GM19043 (cell line): ENCODE data around the gene LINS1.

ENCODE experiments used
- ATAC-seq: cut with Tn5 transposase; IDR thresholded peaks from one replicate; pipeline ENCODE4 v1.9.1; 2021; ENCODE audit warnings: low read depth; ENCODE audit not compliant: unreplicated experiment

Gene LINS1

DNA sequence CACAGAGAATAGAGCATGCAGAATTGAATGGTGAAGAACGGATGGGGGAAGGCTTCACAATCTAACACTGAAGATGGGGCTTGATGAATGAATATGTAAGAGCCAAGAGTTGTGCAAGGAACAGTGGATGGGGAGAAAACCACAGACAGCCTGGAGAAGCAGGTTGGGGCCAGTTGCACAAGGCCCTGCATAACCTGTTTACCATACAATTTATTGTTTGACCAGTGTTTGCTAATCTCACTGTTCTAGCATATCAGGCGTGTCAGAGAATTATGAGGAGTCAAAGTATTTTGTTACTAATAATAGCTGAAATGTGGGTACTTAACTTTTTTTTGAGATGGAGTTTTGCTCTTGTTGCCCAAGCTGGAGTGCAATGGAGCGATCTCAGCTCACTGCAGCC lies 36.4 kb downstream of the LINS1 start:
- ATAC-seq = no peak

DNA sequence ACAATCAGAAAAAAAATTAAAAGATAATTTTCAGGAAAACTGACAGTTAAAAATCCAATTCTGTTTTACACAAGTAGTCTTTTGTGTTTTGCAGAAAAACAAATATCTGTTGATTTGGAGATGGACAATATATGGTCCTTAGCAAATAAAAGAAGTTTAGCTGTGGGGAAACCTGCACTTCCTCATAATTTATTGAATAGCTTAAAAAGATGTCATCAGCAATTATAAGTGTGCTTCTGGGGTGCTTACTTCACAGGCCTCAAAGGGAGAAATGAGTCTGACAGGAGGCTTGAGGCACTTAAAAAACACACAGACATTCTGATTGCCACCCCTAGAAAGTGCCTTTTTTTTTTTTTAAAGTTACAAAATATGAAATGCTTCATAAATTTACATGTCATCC lies 41.7 kb downstream of the LINS1 start:
- no peak for ATAC-seq

DNA sequence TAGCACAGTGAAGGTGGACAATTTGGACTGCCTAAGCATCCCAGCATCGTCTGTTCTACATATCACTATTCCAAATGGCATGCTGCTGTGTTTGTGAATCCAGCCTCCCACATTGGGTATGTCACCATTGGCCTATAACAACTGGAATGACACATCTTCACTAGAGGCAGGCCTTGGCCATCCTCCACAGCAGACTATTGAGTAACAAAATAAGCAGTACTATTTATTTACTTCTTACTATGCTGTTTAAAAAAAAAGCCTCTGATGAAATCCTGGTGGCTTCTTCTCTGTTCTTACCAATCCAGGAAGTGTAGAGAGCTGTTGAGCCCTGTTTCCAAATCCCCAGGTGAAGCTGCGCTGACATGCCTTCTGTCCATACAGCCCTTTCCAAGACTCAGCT lies 42.7 kb downstream of the LINS1 start:
- ATAC-seq = no peak

DNA sequence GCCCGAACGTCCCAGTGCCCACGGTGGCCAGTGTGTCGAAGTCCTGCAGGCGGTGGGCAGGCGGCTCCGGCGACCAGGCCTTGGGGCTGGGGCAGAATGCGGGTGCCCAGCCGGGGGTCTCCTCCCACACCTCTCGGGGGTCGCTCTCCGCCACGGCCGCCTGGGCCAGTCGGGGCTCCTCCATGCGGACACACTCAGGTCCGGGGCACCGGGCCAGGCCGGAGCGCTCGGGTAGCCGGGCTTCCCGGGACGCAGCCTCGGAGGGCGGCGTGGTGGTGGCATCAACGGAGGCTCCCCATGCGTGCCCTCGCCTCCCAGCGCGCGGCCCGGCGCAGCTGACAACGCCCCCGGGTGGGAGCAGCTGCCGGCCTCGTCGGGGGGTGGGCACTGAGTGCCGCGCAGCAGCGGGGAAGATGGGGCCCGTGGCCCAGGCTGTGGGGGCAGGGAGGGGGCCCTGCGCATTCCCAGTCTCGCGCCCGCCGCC lies 43.2 kb downstream of the LINS1 start:
- no peak for ATAC-seq

DNA sequence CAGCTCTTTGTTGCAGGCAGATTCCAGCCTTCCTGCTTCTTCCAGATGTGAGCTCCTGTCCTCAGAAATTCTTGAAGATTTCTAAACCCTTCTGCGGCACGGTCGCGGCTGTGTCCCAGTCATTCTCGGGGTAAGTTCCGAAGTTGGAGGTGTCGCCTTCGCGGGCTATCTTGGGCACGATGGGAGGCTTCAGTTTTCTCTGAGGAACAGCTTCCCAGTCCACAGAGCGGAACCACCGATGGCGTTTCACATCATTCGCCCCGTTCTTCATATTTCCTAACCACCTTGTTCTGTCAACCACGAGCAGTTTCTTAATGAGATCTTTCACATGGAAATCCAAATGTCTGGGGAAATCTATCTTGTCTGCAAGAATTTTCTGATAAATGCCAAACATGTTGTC lies 48.5 kb downstream of the LINS1 start:
- no peak for ATAC-seq

DNA sequence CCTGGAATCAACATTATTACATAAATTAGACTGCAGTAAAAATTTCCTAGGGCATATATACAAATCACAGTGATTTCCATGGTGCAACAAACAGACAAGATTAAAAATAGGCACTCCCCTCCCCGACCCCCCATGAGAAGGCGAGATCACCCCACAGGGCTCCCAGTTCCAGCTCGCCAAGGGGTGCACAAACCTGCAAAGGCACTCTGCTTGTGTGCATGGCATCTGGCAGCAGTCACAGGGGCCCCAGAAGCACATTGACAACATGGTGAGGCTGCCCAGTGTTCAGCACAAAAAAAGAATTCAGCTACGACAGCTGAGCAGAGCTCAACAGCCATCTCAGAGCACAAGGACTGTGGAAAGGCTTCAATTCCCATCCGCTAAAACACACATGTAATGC lies 54.0 kb downstream of the LINS1 start:
- no peak for ATAC-seq

DNA sequence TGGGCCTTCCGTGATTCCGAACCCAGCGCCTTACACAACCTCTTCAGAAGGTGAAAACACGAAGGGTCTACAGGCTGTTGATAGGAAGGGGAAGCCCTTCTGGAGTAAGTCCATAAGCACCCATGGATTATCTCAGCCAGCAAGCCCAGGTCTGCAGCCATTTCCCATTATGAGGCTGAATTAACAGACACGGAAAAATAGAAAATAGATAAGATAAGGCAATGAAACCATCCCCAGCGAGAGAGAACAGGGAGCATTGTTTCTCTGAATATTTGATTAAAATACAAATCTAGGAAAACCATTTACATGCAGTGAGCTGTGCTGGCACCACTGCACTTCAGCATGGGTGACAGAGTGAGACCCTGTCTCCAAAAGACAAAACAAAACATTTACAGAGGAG lies 57.0 kb downstream of the LINS1 start:
- no peak for ATAC-seq

DNA sequence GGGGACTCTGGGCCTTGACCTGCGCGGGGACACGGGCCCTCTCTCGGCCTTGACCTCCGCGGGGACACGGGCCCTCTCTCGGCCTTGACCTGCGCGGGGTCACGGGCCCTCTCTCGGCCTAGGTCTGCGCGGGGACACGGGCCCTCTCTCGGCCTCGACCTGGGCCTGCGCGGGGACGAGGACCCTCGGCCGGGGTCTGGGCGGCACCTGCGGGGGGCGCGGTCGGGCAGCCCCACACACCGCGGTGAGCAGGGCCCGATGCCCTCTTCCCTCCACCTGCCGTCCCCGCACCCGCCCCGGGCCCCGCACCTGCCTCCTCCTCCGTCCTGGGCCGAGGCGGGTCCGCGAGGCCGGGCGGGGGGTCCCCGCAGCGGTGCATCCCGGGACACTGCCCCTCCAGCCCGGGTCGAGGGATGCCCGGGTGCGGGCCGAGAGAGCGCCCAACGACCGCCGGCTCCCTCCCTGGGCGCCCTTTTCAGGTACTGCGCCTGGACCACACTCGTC lies 57.6 kb downstream of the LINS1 start:
- no peak for ATAC-seq

DNA sequence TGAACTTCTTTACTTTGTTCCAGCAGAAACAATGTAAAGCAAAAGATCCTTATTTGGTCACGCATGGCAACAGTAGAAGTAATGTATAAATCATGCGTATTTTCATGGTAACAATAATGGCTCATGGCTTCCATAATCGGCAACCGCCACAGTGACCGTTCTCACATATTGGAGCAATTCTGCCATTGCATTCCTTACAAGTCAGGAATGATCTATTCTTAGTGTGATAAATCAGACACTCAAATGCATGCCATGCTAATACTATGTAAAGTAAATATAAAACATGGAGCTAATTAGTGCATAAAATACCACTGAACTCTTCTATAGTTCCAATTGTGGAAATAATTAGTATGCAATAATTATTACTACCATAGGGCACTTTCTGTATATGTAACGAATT lies 59.7 kb downstream of the LINS1 start:
- no peak for ATAC-seq

DNA sequence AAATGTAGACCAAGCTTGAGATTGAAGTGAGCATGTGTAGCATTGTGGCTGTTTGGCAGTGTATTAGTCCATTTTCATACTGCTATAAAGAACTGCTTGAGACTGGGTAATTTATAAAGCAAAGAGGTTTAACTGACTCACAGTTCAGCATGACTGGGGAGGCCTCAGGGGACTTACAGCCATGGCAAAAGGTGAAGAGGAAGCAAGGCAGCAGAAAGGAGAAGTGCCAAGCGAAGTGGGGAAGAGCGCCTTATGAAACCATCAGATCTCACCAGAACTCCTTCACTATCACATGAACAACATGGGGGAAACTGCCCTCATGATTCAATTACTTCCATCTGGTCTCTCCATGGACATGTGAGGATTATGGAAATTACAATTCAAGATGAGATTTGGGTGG lies 64.7 kb downstream of the LINS1 start:
- ATAC-seq = peak; percentile 59

DNA sequence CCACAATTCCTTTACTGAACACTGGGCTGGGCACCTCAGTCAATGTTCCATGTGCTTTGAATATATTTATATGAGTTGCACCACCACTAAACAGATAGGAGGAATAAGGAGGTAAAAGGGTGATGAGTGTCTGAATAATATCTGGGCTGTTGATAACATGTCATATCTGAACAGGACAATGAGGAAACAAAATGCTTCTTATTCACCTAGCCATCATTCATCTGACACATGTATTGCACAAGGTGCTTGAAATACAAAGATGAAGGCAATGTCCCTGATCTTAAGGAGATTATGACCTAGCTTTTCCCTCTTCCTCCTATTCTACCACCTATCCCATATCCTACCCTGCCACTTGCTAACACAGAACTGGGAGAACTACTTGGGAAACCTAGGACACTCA lies 65.3 kb downstream of the LINS1 start:
- ATAC-seq = no peak

DNA sequence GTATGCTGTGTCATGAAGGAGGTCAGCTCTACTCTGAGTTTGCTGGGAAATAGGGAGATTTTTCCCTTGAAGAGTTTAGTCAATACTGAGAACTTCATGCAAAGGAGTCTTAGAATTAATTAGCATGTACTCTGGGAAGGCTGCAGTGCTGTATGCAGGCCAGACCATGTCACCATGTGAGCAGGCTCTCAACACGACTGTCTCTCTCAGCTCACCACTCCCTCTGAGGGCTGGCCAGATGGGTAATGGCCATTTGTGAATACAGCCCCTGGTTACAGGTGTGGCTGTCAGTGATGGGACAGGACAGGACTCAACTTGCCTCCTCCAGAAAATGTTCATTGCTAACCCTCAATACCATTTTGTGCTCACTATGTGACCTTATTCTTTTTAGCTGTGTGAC lies 68.1 kb downstream of the LINS1 start:
- no peak for ATAC-seq

DNA sequence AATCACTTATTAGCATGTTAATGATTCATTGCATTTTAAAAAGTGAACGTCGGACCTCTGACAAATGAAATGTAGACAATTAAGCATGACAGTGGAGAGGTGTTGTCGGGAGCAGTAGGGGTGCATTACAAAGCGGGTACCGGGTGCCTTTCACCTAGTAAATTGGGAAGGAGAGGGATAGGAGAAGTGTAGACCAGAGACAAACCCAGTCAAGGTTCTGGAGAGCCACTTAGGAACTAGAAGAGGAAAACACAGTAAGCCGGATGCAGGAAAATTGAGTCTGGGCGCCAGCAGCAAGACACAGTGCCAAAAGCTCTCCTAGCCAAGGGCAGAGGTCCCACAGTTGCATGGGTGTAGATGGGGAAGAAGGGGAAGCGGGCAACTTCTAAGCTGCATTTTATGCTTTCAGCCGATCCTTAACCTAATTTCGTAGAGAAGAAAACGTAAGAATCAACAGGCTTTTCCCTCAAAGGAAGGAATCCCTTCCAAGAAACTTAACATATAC lies 70.1 kb downstream of the LINS1 start:
- ATAC-seq = no peak

DNA sequence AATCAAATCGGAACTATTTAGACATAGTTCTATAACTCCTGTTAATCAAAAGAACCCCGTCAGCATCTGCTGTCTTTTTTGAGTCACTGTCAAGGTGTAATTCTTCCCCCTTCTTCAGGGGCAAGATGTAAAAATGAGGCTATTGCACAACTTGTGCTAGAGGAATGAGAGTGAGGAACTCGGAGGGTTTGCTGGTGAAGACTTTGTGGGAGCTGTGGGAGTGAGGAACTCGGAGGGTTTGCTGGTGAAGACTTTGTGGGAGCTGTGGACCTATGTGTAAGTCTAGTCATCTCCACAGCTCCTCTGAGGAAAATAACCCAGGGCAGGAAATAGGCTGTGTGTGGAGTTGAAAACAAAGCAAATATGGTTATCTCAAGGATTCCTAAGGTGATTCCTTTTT lies 70.8 kb downstream of the LINS1 start:
- no peak for ATAC-seq

DNA sequence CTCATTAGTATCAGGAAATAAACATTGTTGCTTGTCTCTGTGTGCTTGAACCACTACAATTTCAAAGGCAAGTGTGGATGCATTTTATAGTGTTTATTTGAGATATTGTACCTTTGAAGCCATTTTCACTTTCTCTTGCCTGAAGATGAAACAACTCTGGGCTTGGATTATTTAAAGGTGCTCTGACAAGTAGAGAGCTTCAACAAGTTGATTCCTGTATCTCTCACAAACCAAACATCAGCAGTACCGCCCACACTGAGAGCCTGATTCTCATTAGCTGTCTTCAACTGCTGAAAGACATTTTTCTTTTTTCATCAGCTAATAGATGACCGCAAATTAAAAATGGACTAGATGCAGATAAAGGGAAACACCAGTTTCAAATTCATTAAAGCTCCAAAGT lies 72.4 kb downstream of the LINS1 start:
- ATAC-seq = no peak

DNA sequence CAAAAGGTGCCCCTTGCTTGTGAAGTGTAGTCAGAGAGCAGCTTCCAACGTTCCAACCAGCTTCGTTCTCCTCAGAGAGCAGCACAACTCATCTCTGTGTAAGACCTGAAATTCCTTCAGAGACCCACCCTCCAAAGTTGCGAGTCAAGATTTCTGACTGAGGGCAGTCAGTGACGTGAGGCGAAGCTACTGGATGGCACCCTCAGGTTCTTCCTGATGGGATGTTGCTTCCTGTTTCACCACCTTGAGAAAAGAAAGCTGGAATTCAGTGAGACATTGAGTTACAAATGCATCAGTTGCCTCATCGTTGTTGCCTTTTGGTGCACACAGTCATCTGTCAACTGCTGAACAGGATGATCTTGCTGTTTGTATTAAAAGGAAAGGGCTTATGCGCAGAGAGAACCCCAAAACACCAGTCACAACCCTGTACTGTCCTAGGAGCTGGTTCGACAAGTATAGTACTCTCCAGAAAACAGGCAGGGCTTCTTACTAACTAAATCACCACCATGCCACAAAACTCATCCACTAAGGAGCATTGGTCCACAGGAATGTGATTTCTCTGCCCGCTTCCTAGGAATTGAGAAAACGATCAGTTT lies 73.1 kb downstream of the LINS1 start, which contains the start of gene CERS3:
Gene CERS3 (minus strand): TSS at position 118 of the 596 bp plus-strand sequence. CDS start 27,101 bp downstream, outside the sequence.
- ATAC-seq = no peak

DNA sequence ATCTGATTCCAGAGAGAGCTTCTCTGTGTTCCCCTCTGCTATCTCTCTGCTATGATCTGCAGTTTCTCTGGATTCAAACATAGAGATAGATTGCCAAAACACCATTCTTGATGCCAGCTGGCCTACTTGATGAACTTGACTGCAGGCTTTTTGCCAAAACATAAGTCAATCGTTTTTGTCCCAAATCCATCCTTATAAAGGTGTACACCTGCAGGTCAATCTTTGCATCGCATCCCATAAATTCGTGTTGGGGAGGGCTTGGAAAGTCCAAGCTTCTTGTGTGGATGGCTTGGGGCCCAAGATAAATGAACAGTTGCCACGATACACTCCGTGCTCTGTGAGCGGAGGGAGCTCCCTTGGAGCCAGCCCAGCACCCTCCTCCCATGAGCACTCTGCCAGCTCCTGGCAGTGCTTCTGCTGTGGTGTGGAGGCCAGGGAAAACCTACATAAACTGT lies 75.9 kb downstream of the LINS1 start:
- ATAC-seq = no peak

DNA sequence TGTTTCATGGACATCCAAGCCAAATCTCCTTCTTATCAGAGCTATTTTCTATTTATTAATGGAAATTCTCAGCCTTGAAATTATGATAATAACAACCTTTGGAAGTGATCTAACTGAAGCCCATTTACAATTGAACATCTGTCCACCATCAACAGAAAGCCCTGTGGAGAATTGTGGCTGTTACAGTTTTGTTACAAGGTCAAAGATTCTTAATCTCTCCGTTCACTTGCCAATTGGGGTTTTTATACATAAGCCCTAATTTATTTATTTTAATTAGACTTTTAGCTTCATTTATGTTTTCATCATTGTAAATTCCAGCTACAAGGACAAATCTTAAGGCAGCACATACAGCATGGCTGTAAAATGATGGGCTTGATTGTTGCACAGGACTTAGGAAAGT lies 76.5 kb downstream of the LINS1 start:
- ATAC-seq = no peak

DNA sequence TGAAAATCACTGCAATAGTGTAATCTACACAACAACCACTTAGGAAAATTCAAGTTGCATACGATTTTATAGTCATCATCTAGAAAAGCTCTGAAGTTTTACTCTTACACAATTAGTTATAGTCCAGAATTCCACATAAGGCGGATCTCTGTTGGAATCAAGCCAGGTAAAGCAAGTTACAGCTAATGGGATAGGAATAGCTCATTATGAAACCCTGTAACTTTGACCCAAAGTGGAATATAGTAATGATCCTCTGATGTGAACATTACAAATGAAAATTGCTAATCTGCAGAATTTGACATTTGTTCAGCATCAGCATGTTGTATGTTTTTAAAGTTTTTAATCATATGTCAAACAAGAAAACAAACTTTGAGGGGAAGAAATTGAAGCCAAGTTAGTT lies 77.7 kb downstream of the LINS1 start:
- no peak for ATAC-seq

DNA sequence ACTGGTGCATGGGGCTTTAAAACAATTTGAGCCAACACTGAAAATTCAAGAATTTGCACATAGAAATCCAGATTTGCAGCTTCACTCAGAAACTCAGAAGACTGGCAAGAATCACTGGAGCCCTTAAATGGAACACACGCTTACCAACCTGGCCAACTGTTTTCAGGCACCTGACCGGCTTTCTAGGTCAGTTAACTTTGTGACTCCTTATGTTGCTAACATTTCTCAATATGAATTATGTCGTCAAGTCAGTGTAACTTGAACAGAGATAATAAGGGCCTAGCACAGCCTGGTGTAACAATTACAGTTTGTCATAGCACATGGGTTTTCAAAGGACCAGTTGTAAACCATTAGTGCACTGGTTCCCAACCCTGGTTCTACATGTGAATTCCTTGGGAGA lies 80.1 kb downstream of the LINS1 start:
- ATAC-seq = no peak

DNA sequence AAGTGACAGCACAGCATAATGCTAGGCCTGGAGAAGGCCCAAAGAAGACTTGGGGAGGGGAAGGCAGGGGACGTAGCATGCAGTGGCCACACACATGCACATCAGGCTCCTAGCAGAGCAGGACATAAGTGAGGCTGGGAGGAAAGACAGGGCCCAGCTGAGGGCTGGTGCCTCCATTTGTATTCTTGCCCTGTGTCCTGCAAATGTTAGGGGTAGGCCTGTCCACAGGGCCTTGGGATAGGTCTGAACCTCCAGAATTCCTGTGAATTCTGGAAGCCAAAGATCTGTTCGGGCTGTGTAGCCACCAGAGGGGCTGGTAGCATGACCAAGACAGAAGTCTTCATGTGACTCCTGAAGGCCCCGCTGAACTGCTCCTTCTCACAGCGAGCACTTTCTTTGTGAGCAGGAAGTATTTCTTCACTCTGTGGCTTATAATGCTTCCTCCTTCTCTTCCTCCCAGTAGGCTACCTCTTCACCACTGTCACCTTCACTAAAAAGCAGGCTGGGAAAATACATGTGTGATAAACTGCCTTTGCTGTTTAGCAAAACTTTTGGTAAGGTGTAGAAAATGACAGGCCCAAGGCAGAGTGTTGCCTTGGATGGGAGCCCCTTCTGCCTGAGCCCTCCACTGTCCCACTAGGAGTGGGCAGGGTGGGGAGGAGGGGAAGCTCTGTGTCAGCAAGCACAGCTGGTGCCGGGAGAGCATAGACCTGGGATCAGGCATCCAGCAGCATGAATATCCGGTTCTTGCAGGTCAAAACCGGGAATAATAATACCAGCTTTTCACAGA lies 81.7 kb downstream of the LINS1 start:
- ATAC-seq = no peak

DNA sequence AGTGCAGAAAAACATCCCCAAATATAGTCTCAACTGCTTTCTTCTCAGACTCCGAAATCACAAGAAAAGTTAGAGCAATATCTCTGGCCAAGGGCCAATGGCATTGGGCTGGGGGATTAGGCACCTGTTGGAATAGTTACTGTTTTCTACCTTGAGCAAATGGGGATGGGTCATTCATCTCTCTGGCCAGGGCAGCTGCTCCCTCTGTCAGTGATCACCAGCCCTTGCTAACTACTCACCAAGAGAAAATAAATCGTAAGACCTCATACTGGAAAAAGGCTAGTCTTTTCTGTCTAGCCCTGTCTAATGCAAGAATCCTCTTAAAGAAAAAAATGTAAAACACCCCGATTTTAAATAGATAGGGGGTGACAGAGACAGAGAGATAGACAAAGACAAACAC lies 84.1 kb downstream of the LINS1 start:
- no peak for ATAC-seq
